Neural progenitor cell (in vitro differentiated cells): ENCODE data around the gene CCDC178. TPM values are rescaled to one million over a fixed set of nuclear protein-coding genes. Genes with fewer than 3 reads are reported as not detected.

Experiments used
- DNase-seq: peaks from one replicate; pipeline ENCODE4 v3.0.0-alpha.2; 2016; ENCODE audit warnings: low spot score
- H2AFZ ChIP-seq: fragments of 200-600 bp; sonication (generic); replicated peaks from 2 replicates; pipeline ENCODE4 v1.6.1; 2016; ENCODE audit warnings: antibody characterized with exemption
- H3F3A ChIP-seq: fragments of 200-600 bp; sonication (generic); 2 replicates; pipeline ENCODE4 v1.6.1; 2016; ENCODE audit warnings: antibody characterized with exemption, low read depth
- H3K27ac ChIP-seq: fragments of 200-600 bp; sonication (generic); 2 replicates; pipeline ENCODE4 v1.5.1; 2016; ENCODE audit warnings: mild to moderate bottlenecking
- H3K27me3 ChIP-seq: fragments of 200-600 bp; sonication (generic); 2 replicates; pipeline ENCODE4 v1.6.1; 2016; ENCODE audit warnings: mild to moderate bottlenecking, moderate library complexity
- H3K36me3 ChIP-seq: fragments of 200-600 bp; sonication (generic); 2 replicates; pipeline ENCODE4 v1.5.1; 2016
- H3K4me1 ChIP-seq: fragments of 200-600 bp; sonication (generic); 2 replicates; pipeline ENCODE4 v1.6.1; 2016; ENCODE audit warnings: mixed run types
- H3K4me2 ChIP-seq: fragments of 200-600 bp; sonication (generic); 2 replicates; pipeline ENCODE4 v1.6.1; 2016
- H3K4me3 ChIP-seq: fragments of 200-600 bp; sonication (generic); 2 replicates; pipeline ENCODE4 v1.5.1; 2016
- H3K79me2 ChIP-seq: fragments of 200-600 bp; sonication (generic); 2 replicates; pipeline ENCODE4 v1.6.1; 2016; ENCODE audit warnings: low read depth
- H3K9ac ChIP-seq: fragments of 200-600 bp; sonication (generic); 2 replicates; pipeline ENCODE4 v1.6.1; 2016
- H3K9me3 ChIP-seq: fragments of 200-600 bp; sonication (generic); 2 replicates; pipeline ENCODE4 v1.5.1; 2016; ENCODE audit warnings: low read depth
- H4K20me1 ChIP-seq: fragments of 200-600 bp; sonication (generic); 2 replicates; pipeline ENCODE4 v1.6.1; 2016; ENCODE audit warnings: low read depth
- H3K27ac Mint-ChIP-seq: 3 replicates; pipeline ENCODE4 v1.8.0; 2021; ENCODE audit warnings: mixed read lengths
- H3K27me3 Mint-ChIP-seq: 2 replicates; pipeline ENCODE4 v1.8.0; 2022; ENCODE audit warnings: low read depth, mild to moderate bottlenecking, inconsistent platforms, moderate library complexity, mixed read lengths; ENCODE audit not compliant: insufficient read depth
- H3K36me3 Mint-ChIP-seq: 3 replicates; pipeline ENCODE4 v1.8.0; 2021; ENCODE audit warnings: mixed read lengths
- H3K4me1 Mint-ChIP-seq: 3 replicates; pipeline ENCODE4 v1.8.0; 2021; ENCODE audit warnings: mixed read lengths
- H3K4me3 Mint-ChIP-seq: 3 replicates; pipeline ENCODE4 v1.8.0; 2021; ENCODE audit warnings: mild to moderate bottlenecking, moderate library complexity, mixed read lengths
- H3K9me3 Mint-ChIP-seq: 3 replicates; pipeline ENCODE4 v1.8.0; 2020; ENCODE audit warnings: mixed read lengths
- EZH2 ChIP-seq: fragments of 200-600 bp; sonication (generic); IDR thresholded peaks from 2 replicates; pipeline ENCODE4 v1.6.1; 2017; ENCODE audit warnings: antibody characterized with exemption, mild to moderate bottlenecking, moderate library complexity
- EZH2phosphoT487 ChIP-seq: fragments of 200-600 bp; sonication (generic); IDR thresholded peaks from 2 replicates; pipeline ENCODE4 v1.6.1; 2017; ENCODE audit warnings: antibody characterized with exemption
- total RNA-seq: library from RNA; depleted of rRNA; stranded (reverse); fragments of >200 nt; gene quantifications from 2 replicates; pipeline ENCODE4 v1.2.3, GENCODE V29; 2015; ENCODE audit warnings: low replicate concordance
- TF ChIP-seq, protein P1 (sequence below): fragments of 200-600 bp; sonication (generic); IDR thresholded peaks from 2 replicates; pipeline ENCODE4 v1.5.1; 2017; ENCODE audit warnings: antibody characterized with exemption, mild to moderate bottlenecking

The CCDC178 gene
- total RNA-seq, 1 donor from 2014 or later: 0.51 TPM

GRCh38 chr18:32930695-32931301 is 509.7 kb downstream of the CCDC178 start:
- TF ChIP-seq, protein P1, sequence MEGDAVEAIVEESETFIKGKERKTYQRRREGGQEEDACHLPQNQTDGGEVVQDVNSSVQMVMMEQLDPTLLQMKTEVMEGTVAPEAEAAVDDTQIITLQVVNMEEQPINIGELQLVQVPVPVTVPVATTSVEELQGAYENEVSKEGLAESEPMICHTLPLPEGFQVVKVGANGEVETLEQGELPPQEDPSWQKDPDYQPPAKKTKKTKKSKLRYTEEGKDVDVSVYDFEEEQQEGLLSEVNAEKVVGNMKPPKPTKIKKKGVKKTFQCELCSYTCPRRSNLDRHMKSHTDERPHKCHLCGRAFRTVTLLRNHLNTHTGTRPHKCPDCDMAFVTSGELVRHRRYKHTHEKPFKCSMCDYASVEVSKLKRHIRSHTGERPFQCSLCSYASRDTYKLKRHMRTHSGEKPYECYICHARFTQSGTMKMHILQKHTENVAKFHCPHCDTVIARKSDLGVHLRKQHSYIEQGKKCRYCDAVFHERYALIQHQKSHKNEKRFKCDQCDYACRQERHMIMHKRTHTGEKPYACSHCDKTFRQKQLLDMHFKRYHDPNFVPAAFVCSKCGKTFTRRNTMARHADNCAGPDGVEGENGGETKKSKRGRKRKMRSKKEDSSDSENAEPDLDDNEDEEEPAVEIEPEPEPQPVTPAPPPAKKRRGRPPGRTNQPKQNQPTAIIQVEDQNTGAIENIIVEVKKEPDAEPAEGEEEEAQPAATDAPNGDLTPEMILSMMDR: peak; percentile 73
- TF ChIP-seq EZH2phosphoT487: no peak
- Histone ChIP-seq H3K79me2 (no peaks in the 10 kb centered on the region), H3K4me2 (no peak overlapping the region), H3K27ac (no peak overlapping the region), H4K20me1 (no peaks in the 10 kb centered on the region), H2AFZ (no peak overlapping the region), H3K9ac (no peak overlapping the region), H3K36me3 (no peaks in the 10 kb centered on the region), H3K9me3 (no peaks in the 10 kb centered on the region), H3K4me3 (no peak overlapping the region), H3K27me3 (no peaks in the 10 kb centered on the region), H3K4me1 (no peaks in the 10 kb centered on the region), H3F3A (no peaks in the 10 kb centered on the region)
- H3K27ac Mint-ChIP-seq: no peak overlapping the region
- no peaks in the 10 kb centered on the region for H3K27me3 Mint-ChIP-seq
- no peaks in the 10 kb centered on the region for H3K36me3 Mint-ChIP-seq
- H3K4me1 Mint-ChIP-seq: peaks cover 2% of the 10 kb centered on the region
- H3K4me3 Mint-ChIP-seq: no peak overlapping the region
- DNase-seq: peak; percentile 49
- H3K9me3 Mint-ChIP-seq: peaks cover 2% of the 10 kb centered on the region

GRCh38 chr18:32929213-32929612 is 511.3 kb downstream of the CCDC178 start:
- H3K79me2 ChIP-seq: no peaks in the 10 kb centered on the region
- no peaks in the 10 kb centered on the region for H3K36me3 ChIP-seq
- no peaks in the 10 kb centered on the region for H3F3A ChIP-seq
- no peak overlapping the region for H3K9ac ChIP-seq
- Mint-ChIP-seq H3K4me1 (peaks cover 2% of the 10 kb centered on the region), H3K27me3 (no peaks in the 10 kb centered on the region), H3K4me3 (no peak overlapping the region), H3K9me3 (no peaks in the 10 kb centered on the region), H3K27ac (no peak overlapping the region), H3K36me3 (no peaks in the 10 kb centered on the region)
- no peak overlapping the region for H3K4me3 ChIP-seq
- no peak overlapping the region for H2AFZ ChIP-seq
- H3K4me1 ChIP-seq: no peaks in the 10 kb centered on the region
- DNase-seq: no peak
- TF ChIP-seq, protein P1: no peak
- TF ChIP-seq EZH2 (no peak), EZH2phosphoT487 (no peak)
- H3K27ac ChIP-seq: no peak overlapping the region
- no peaks in the 10 kb centered on the region for H4K20me1 ChIP-seq
- H3K4me2 ChIP-seq: no peak overlapping the region
- no peaks in the 10 kb centered on the region for H3K27me3 ChIP-seq
- H3K9me3 ChIP-seq: no peaks in the 10 kb centered on the region

- H3K4me3 Mint-ChIP-seq: no peak overlapping the region
- no peaks in the 10 kb centered on the region for H3K4me1 ChIP-seq
Measured at GRCh38 chr18:32922951-32923430, 517.5 kb downstream of the CCDC178 start.

More at GRCh38 chr18:32922951-32923430, 517.5 kb downstream of the CCDC178 start:
- H3K27me3 Mint-ChIP-seq: no peaks in the 10 kb centered on the region
- H3K9ac ChIP-seq: no peak overlapping the region
- no peaks in the 10 kb centered on the region for H3K9me3 Mint-ChIP-seq
- H3K27ac ChIP-seq: no peak overlapping the region
- H2AFZ ChIP-seq: no peak overlapping the region
- H3K4me2 ChIP-seq: no peak overlapping the region
- no peak overlapping the region for H3K4me3 ChIP-seq
- no peak for TF ChIP-seq EZH2phosphoT487
- no peak for TF ChIP-seq EZH2
- TF ChIP-seq, protein P1: no peak
- DNase-seq: no peak
- no peaks in the 10 kb centered on the region for H3K79me2 ChIP-seq
- H3F3A ChIP-seq: no peaks in the 10 kb centered on the region
- no peaks in the 10 kb centered on the region for H3K36me3 ChIP-seq
- H3K27me3 ChIP-seq: no peaks in the 10 kb centered on the region
- H3K27ac Mint-ChIP-seq: no peak overlapping the region
- no peaks in the 10 kb centered on the region for H3K9me3 ChIP-seq
- H4K20me1 ChIP-seq: no peaks in the 10 kb centered on the region
- no peaks in the 10 kb centered on the region for H3K36me3 Mint-ChIP-seq
- H3K4me1 Mint-ChIP-seq: peaks cover 9% of the 10 kb centered on the region
